Measurements from ENCODE around the gene PKNOX2. TPM values are rescaled to one million over a fixed set of nuclear protein-coding genes. Genes with fewer than 3 reads are reported as not detected.

Gene PKNOX2
- total and polyA plus RNA-seq, 2 of the 8 experiments (the other 6 are each of a cell fraction or from before 2014, with no cell fraction given), result 2.0 TPM

DNA sequence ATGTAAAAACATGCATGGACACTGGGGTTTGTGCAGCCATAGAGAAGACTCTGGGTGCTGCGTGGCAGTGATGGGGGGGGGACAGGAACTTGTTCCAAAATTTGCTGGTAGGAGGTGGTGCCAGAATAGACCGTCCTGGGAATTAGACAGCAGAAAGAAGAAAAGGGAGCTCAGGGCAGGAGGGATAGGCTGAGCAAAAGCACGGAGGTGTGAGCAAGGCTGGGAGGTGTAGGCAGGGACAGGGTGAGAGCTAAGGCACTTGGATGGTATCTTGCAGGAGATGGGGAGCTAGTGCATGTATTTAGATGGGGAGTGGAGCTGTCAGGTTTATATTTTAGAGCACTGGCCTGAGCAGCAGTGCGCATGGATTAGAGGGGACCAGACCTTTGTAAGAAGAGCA, 53.8 kb downstream of the PKNOX2 start:
- POLR2A ChIA-PET (ENCODE audit: partially characterized antibody), result interaction anchor here (1.5 kb wide), 1 partner anchor 10 kb away, joined by 4 read pairs; no protein-coding TSS in a partner anchor
- TF ChIP-seq BCL11A (IDR thresholded peaks at IDR 0.05; ENCODE audit: low read depth in 2 of 2, low read length in 2 of 2), result no peak
- TF ChIP-seq POLR2AphosphoS5 (IDR thresholded peaks at IDR 0.05; ENCODE audit: low read depth, low read length), result no peak
- no peak for TF ChIP-seq KDM1A (IDR thresholded peaks at IDR 0.05; ENCODE audit: borderline replicate concordance, low read length)
- TF ChIP-seq EZH2 (IDR thresholded peaks at IDR 0.05; ENCODE audit: low read depth, low read length, severe bottlenecking), result no peak
- TF ChIP-seq RAD21 (IDR thresholded peaks at IDR 0.05 in 1 of 2, conservative IDR thresholded peaks at IDR 0.05 in 1 of 2; ENCODE audit: low read depth in 2 of 2, low read length in 2 of 2), result no peak
- no peak for TF ChIP-seq TEAD4 (IDR thresholded peaks at IDR 0.05; ENCODE audit: low read depth, low read length)
- TF ChIP-seq HDAC6 (IDR thresholded peaks at IDR 0.05; ENCODE audit: low read depth, low read length), result no peak
- no peak for TF ChIP-seq POLR2A (IDR thresholded peaks at IDR 0.05; ENCODE audit: control extremely low read depth in 1 of 2, low read depth in 2 of 2, low read length in 2 of 2)
- TF ChIP-seq SUZ12 (IDR thresholded peaks at IDR 0.05; ENCODE audit: low read length), result no peak
- TF ChIP-seq RXRA (IDR thresholded peaks at IDR 0.05; ENCODE audit: insufficient read depth, low read depth, low read length), result no peak

More for the DNA sequence above, 53.8 kb downstream of the PKNOX2 start:
- no peak overlapping the region for H2BK20ac ChIP-seq (ENCODE audit: low read length)
- no peak for FAIRE-seq
- H3K9me3 ChIP-seq (ENCODE audit: insufficient read depth in 2 of 2, low read depth in 1 of 2, low read length in 1 of 2), result no peaks in the 10 kb centered on the region
- H3K4ac ChIP-seq (replicated peaks; ENCODE audit: insufficient read length, low read depth, low read length), result no peak overlapping the region
- H3K27ac ChIP-seq (ENCODE audit: low read depth, low read length), result no peak overlapping the region
- H3K9ac ChIP-seq (replicated peaks in 1 of 4; ENCODE audit: extremely low read depth in 1 of 4, low read depth in 3 of 4, low read length in 3 of 4), result no peak overlapping the region
- H3K23ac ChIP-seq (ENCODE audit: insufficient read length), result no peak overlapping the region
- no peak overlapping the region for H2BK12ac ChIP-seq (ENCODE audit: low read depth, low read length)
- peaks cover 3% of the 10 kb centered on the region; the same call in 1 of the 2 replicates for H3K79me1 ChIP-seq (ENCODE audit: low read depth, low read length)
- H3K23me2 ChIP-seq (ENCODE audit: low read depth, low read length), result peaks cover 4% of the 10 kb centered on the region; the same call in 1 of the 2 replicates
- H2BK120ac ChIP-seq (replicated peaks; ENCODE audit: low read depth, low read length), result no peak overlapping the region
- no peak overlapping the region for H2BK15ac ChIP-seq (ENCODE audit: low read length)
- no peak overlapping the region for H3K14ac ChIP-seq (ENCODE audit: insufficient read length)
- H3K27me3 ChIP-seq (replicated peaks in 1 of 4; ENCODE audit: control insufficient read depth in 3 of 4, extremely low read depth in 1 of 4, insufficient read depth in 3 of 4, low read length in 3 of 4), result no peaks in the 10 kb centered on the region; a peak in 1 of 7 replicates
- no peak overlapping the region for H2AFZ ChIP-seq (ENCODE audit: low read length)
- no peak overlapping the region for H4K91ac ChIP-seq (replicated peaks; ENCODE audit: insufficient read length, low read length)
- H3K56ac ChIP-seq (replicated peaks; ENCODE audit: insufficient read length, low read depth, low read length), result no peak overlapping the region
- 72% methylated on average over 4 of the region's 4 CpGs; no CpG with 5 or more reads in 1 of the 2 experiments for WGBS, 2 experiments (ENCODE audit: extremely low coverage in 1 of 2, insufficient coverage in 1 of 2, insufficient read length in 1 of 2, insufficient replicate concordance in 2 of 2, low coverage in 1 of 2, low lambda C conversion rate in 2 of 2, missing lambda C conversion rate in 1 of 2)
- H4K5ac ChIP-seq (ENCODE audit: insufficient read length, low read depth, low read length), result no peak overlapping the region
- H2BK5ac ChIP-seq (ENCODE audit: low read depth, low read length), result no peak overlapping the region
- CTCF ChIA-PET (ENCODE audit: partially characterized antibody), result interaction anchor here (0.8 to 4.0 kb wide), 21 partner anchors 9 to 221 kb away, joined by 3 to 27 read pairs (median 3); partner anchors contain the start of genes PKNOX2 and TMEM218
- no peak overlapping the region for H3K4me3 ChIP-seq (ENCODE audit: extremely low read depth in 1 of 4, insufficient read depth in 2 of 4, low read depth in 3 of 4, low read length in 4 of 4)
- no peak overlapping the region for H2AK5ac ChIP-seq (ENCODE audit: low read depth, low read length)
- no peak overlapping the region for H3K18ac ChIP-seq (ENCODE audit: extremely low read depth, low read length)
- H4K20me1 ChIP-seq (replicated peaks in 1 of 2; ENCODE audit: control insufficient read depth in 1 of 2, insufficient read depth in 2 of 2, low read length in 2 of 2), result peaks cover 0 to 6% of the 10 kb centered on the region in 2 experiments
- DNase-seq (ENCODE audit: low read depth in 1 of 2, low spot score in 2 of 2), result no peak
- no peaks in the 10 kb centered on the region; a peak in 1 of 4 replicates for H3K79me2 ChIP-seq (ENCODE audit: control insufficient read depth in 1 of 2, insufficient read depth in 2 of 2, low read length in 2 of 2)
- H3K4me2 ChIP-seq (ENCODE audit: insufficient read depth in 1 of 2, low read depth in 2 of 2, low read length in 2 of 2), result no peak overlapping the region
- H4K8ac ChIP-seq (ENCODE audit: extremely low read depth, insufficient read depth, low read length), result no peak overlapping the region
- no peaks in the 10 kb centered on the region for H3K36me3 ChIP-seq (ENCODE audit: control insufficient read depth in 2 of 4, insufficient read depth in 4 of 4, low read length in 3 of 4)
- H3K4me1 ChIP-seq (replicated peaks in 1 of 4; ENCODE audit: control insufficient read depth in 3 of 4, insufficient read depth in 4 of 4, low read length in 3 of 4), result peaks cover 7 to 17% (median 10%) of the 10 kb centered on the region in 4 experiments

Measured in H1 (cell line).